ENCODE data around the gene INO80E. TPM values are rescaled to one million over a fixed set of nuclear protein-coding genes. Genes with fewer than 3 reads are reported as not detected.

INO80E gene
- total RNA-seq, 4 donors from 2014 or later, result 46.6 to 85.8 (median 75.9) TPM

- no peak for DNase-seq
- TF ChIP-seq POLR2A (IDR thresholded peaks at IDR 0.05), result no peak
- TF ChIP-seq, protein P1, sequence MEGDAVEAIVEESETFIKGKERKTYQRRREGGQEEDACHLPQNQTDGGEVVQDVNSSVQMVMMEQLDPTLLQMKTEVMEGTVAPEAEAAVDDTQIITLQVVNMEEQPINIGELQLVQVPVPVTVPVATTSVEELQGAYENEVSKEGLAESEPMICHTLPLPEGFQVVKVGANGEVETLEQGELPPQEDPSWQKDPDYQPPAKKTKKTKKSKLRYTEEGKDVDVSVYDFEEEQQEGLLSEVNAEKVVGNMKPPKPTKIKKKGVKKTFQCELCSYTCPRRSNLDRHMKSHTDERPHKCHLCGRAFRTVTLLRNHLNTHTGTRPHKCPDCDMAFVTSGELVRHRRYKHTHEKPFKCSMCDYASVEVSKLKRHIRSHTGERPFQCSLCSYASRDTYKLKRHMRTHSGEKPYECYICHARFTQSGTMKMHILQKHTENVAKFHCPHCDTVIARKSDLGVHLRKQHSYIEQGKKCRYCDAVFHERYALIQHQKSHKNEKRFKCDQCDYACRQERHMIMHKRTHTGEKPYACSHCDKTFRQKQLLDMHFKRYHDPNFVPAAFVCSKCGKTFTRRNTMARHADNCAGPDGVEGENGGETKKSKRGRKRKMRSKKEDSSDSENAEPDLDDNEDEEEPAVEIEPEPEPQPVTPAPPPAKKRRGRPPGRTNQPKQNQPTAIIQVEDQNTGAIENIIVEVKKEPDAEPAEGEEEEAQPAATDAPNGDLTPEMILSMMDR (IDR thresholded peaks at IDR 0.05), result no peak
- peaks cover 0 to 27% (median 5%) of the 10 kb centered on the region in 4 donors for H3K4me1 ChIP-seq
Observed at GRCh38 chr16:29963021-29963743, 32.9 kb upstream of the INO80E start.

DNA sequence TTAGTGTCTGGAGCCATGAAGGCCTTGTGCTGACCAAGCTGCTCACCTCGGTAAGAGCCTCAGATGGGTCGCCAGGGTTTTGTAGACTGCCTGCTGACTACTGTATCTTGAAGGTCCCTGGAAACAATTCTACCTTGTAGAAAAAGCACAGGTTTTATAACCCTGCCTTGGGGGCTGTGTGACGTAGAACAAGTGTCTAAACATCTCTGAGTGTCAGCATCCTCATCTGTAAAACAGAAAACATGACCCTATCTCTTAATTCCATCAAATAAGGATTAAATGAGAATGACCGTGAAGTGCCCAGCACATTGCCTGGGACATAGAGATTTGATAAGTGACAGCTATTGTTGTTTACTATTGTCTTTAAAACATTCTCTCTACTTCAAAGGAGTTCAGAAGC is 27.8 kb upstream of the INO80E start:
- H3K27me3 ChIP-seq, result no peaks in the 10 kb centered on the region
- peaks cover 0 to 46% (median 0%) of the 10 kb centered on the region in 3 donors for H3K36me3 ChIP-seq
- H3K4me3 ChIP-seq, result no peak overlapping the region

More at GRCh38 chr16:29963021-29963743, 32.9 kb upstream of the INO80E start:
- Histone ChIP-seq H3K27me3 (no peaks in the 10 kb centered on the region), H3K4me3 (peak overlapping the region in 2 of 4 donors; percentile 69 to 86), H3K9me3 (no peaks in the 10 kb centered on the region), H3K36me3 (peaks cover 0 to 22% (median 0%) of the 10 kb centered on the region in 3 donors), H3K27ac (peak overlapping the region; percentile 93 to 99 (median 97))

DNA sequence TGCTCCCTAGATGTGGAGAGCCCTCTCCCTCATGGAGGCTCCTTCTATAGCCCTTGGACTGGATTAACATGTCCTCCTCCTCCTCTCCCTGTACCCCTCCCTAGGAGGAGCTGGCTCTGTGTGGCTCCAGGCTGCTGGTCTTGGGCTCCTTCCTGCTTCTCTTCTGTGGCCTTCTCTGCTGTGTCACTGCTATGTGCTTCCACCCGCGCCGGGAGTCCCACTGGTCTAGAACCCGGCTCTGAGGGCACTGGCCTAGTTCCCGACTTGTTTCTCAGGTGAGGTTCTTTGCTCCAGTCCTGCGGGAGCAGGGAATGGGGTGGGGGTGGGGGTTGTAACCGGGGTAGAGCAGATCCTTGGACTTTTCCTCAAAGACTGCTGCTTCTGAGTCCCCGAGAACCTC is 24.7 kb upstream of the INO80E start:
- DNase-seq, result no peak
- peaks cover 0 to 39% (median 0%) of the 10 kb centered on the region in 3 donors for H3K36me3 ChIP-seq
- TF ChIP-seq, protein P1 (IDR thresholded peaks at IDR 0.05), result no peak
- TF ChIP-seq POLR2A (IDR thresholded peaks at IDR 0.05), result no peak

More for the DNA sequence above, 27.8 kb upstream of the INO80E start:
- TF ChIP-seq, protein P1 (IDR thresholded peaks at IDR 0.05), result no peak
- no peak for TF ChIP-seq POLR2A (IDR thresholded peaks at IDR 0.05)
- DNase-seq, result no peak
- no peaks in the 10 kb centered on the region for H3K9me3 ChIP-seq
- H3K4me1 ChIP-seq, result peaks cover 0 to 24% (median 0%) of the 10 kb centered on the region in 4 donors
- H3K27ac ChIP-seq, result no peak overlapping the region

DNA sequence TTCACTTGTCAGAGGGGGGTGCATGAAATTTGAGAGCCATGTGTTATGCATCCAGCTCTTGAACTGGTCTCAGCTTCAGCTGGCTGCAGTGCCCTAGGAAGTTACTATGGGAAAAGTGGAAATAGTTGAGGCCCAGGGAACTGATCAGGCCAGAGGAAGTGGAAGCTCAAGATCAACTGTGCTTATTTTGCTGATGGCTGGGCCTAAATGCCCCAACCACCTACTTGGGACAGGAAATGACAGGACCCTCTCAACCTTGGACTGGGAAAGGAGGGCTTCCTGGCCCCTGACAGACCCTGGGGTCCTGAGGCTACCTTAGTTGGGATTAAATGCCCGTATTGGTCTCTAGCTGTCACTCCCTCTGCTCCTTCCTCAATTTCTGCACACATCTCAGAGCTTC is 23.5 kb upstream of the INO80E start:
- Histone ChIP-seq H3K9me3 (no peaks in the 10 kb centered on the region), H3K27ac (no peak overlapping the region), H3K27me3 (no peaks in the 10 kb centered on the region), H3K36me3 (peaks cover 0 to 30% (median 0%) of the 10 kb centered on the region in 3 donors), H3K4me3 (no peak overlapping the region), H3K4me1 (peaks cover 0 to 35% (median 12%) of the 10 kb centered on the region in 4 donors)
- no peak for DNase-seq
- no peak for TF ChIP-seq POLR2A (IDR thresholded peaks at IDR 0.05)
- TF ChIP-seq, protein P1 (IDR thresholded peaks at IDR 0.05), result no peak

More for the DNA sequence above, 24.7 kb upstream of the INO80E start:
- Histone ChIP-seq H3K9me3 (no peaks in the 10 kb centered on the region), H3K27ac (no peak overlapping the region), H3K27me3 (no peaks in the 10 kb centered on the region), H3K4me3 (no peak overlapping the region), H3K4me1 (peaks cover 0 to 25% (median 12%) of the 10 kb centered on the region in 4 donors)

GRCh38 chr16:29972992-29973383 is 23.1 kb upstream of the INO80E start:
- no peaks in the 10 kb centered on the region for H3K27me3 ChIP-seq
- TF ChIP-seq POLR2A (IDR thresholded peaks at IDR 0.05), result no peak
- TF ChIP-seq, protein P1 (IDR thresholded peaks at IDR 0.05), result no peak
- H3K4me3 ChIP-seq, result peak overlapping the region; percentile 72 to 96 (median 91)
- peak overlapping the region in 3 of 4 donors; percentile 86 to 90 (median 87) for H3K27ac ChIP-seq
- H3K36me3 ChIP-seq, result peaks cover 0 to 31% (median 0%) of the 10 kb centered on the region in 3 donors
- peaks cover 0 to 38% (median 12%) of the 10 kb centered on the region in 4 donors for H3K4me1 ChIP-seq
- no peaks in the 10 kb centered on the region for H3K9me3 ChIP-seq
- DNase-seq, result no peak
